Upper lobe of left lung (tissue), 6 donors: ENCODE measurements around the gene PGGHG. TPM values are rescaled to one million over a fixed set of nuclear protein-coding genes. Genes with fewer than 3 reads are reported as not detected.
A peak's percentile ranks its signal among the peaks of the same experiment; 100 is the strongest.

Experiments used
- ATAC-seq, 2 donors: fragments of 200-7000 bp; cut with Tn5 transposase; one replicate each; pipeline ENCODE4 v1.9.1; 2022; ENCODE audit warnings: mild to moderate bottlenecking in 2 of 2, moderate library complexity in 2 of 2; ENCODE audit not compliant: low FRiP score in 2 of 2
- DNase-seq, 2 donors: peaks; one replicate each; pipeline ENCODE4 v3.0.0-alpha.2; 2019 to 2020
- H3K27ac ChIP-seq, 4 donors: fragments of 200-600 bp; sonication (generic); one replicate each; pipeline ENCODE4 v1.5.1; 2016 to 2019
- H3K27me3 ChIP-seq, 4 donors: fragments of 200-600 bp; sonication (generic); one replicate each; pipeline ENCODE4 v1.5.1; 2017 to 2019
- H3K36me3 ChIP-seq, 4 donors: fragments of 200-600 bp; sonication (generic); one replicate each; pipeline ENCODE4 v1.5.1; 2016 to 2019
- H3K4me1 ChIP-seq, 4 donors: fragments of 200-600 bp; sonication (generic); one replicate each; pipeline ENCODE4 v1.5.1; 2018 to 2019
- H3K4me3 ChIP-seq, 4 donors: fragments of 200-600 bp; sonication (generic); one replicate each; pipeline ENCODE4 v1.5.1; 2017 to 2019; ENCODE audit warnings: mild to moderate bottlenecking in 2 of 4, moderate library complexity in 1 of 4
- H3K9me3 ChIP-seq, 4 donors: fragments of 200-600 bp; sonication (generic); one replicate each; pipeline ENCODE4 v1.5.1; 2018 to 2019
- CTCF ChIP-seq, 6 experiments: fragments of 450-650 bp in 4 of 6; fragments of 200-600 bp in 2 of 6; sonication (generic) in 2 of 6; IDR thresholded peaks; one replicate each; pipeline ENCODE4 v1.5.1; 2016 to 2019; ENCODE audit warnings: antibody characterized with exemption in 6 of 6
- EP300 ChIP-seq, 4 donors: sonication (generic); formaldehyde crosslinking; IDR thresholded peaks; one replicate each; pipeline ENCODE4 v1.5.1; 2017; ENCODE audit warnings: antibody characterized with exemption in 4 of 4, control low read depth in 2 of 4
- POLR2A ChIP-seq, 4 donors: fragments of 450-650 bp; IDR thresholded peaks; one replicate each; pipeline ENCODE4 v1.5.1; 2016 to 2017; ENCODE audit warnings: antibody characterized with exemption in 4 of 4, mild to moderate bottlenecking in 2 of 4
- POLR2AphosphoS5 ChIP-seq, 2 donors: sonication (generic); formaldehyde crosslinking; IDR thresholded peaks; one replicate each; pipeline ENCODE4 v1.5.1; 2017; ENCODE audit warnings: antibody characterized with exemption in 2 of 2
- WGBS, 2 donors: methylation state at CpG; one replicate each; pipeline ENCODE4 v1.1.5; 2017 to 2018; 5-methylcytosine and 5-hydroxymethylcytosine counted together
- total RNA-seq, 6 donors: library from RNA; depleted of rRNA in 4 of 6; stranded (reverse); fragments of >200 nt in 4 of 6; gene quantifications; one replicate each; pipeline versions ENCODE4 v1.1.0 to v1.2.1, GENCODE V29; 2016 to 2021
- donor health status: DM: no; HTN: no; CAD: no; lungs with moderate emphysema.
- donor health status: DM: no; HTN: yes; CAD: no; lungs with severe emphysema.

The PGGHG gene
- total RNA-seq, 6 donors from 2014 or later = 34.1 to 535 (median 65.2) TPM

- Histone ChIP-seq H3K9me3 (no peaks in the 10 kb centered on the region), H3K27me3 (no peaks in the 10 kb centered on the region), H3K27ac (peak overlapping the region in 3 of 4 donors; percentile 63 to 82 (median 75)), H3K4me3 (no peak overlapping the region), H3K36me3 (no peaks in the 10 kb centered on the region), H3K4me1 (peaks cover 14 to 16% (median 15%) of the 10 kb centered on the region in 4 donors)
- no peak for TF ChIP-seq POLR2A (IDR thresholded peaks at IDR 0.05)
- TF ChIP-seq POLR2AphosphoS5 (IDR thresholded peaks at IDR 0.05) = no peak
- TF ChIP-seq CTCF (IDR thresholded peaks at IDR 0.05) = no peak
- TF ChIP-seq EP300 (IDR thresholded peaks at IDR 0.05) = no peak
- DNase-seq (no peak), ATAC-seq (peak in 1 of 2 donors; percentile 40)
- 78 to 87% methylated on average over 4 of the region's 4 CpGs for WGBS, 2 donors
Measured at GRCh38 chr11:336659-337198, 47.8 kb downstream of the PGGHG start.

GRCh38 chr11:337711-338110, 48.8 kb downstream of the PGGHG start:
- H3K4me3 ChIP-seq = no peak overlapping the region
- DNase-seq (no peak), ATAC-seq (no peak)
- no peaks in the 10 kb centered on the region for H3K36me3 ChIP-seq
- H3K27ac ChIP-seq = no peak overlapping the region
- WGBS, 2 donors = 95 to 96% methylated on average over 6 of the region's 6 CpGs
- TF ChIP-seq POLR2A (IDR thresholded peaks at IDR 0.05) (no peak), CTCF (IDR thresholded peaks at IDR 0.05) (no peak), POLR2AphosphoS5 (IDR thresholded peaks at IDR 0.05) (no peak), EP300 (IDR thresholded peaks at IDR 0.05) (no peak)
- no peaks in the 10 kb centered on the region for H3K9me3 ChIP-seq
- H3K27me3 ChIP-seq = no peaks in the 10 kb centered on the region
- H3K4me1 ChIP-seq = peaks cover 14 to 16% (median 15%) of the 10 kb centered on the region in 4 donors

- ATAC-seq = no peak
- H3K4me1 ChIP-seq = peaks cover 14 to 16% (median 15%) of the 10 kb centered on the region in 4 donors
- no peak overlapping the region for H3K4me3 ChIP-seq
- H3K27me3 ChIP-seq = no peaks in the 10 kb centered on the region
- no peak for DNase-seq
- H3K9me3 ChIP-seq = no peaks in the 10 kb centered on the region
- TF ChIP-seq CTCF (IDR thresholded peaks at IDR 0.05) (no peak), POLR2AphosphoS5 (IDR thresholded peaks at IDR 0.05) (no peak), EP300 (IDR thresholded peaks at IDR 0.05) (no peak), POLR2A (IDR thresholded peaks at IDR 0.05) (no peak)
- no peak overlapping the region for H3K27ac ChIP-seq
- no peaks in the 10 kb centered on the region for H3K36me3 ChIP-seq
- WGBS, 2 donors = 92 to 95% methylated on average over 2 of the region's 2 CpGs
Measured at GRCh38 chr11:339963-340362, 51.0 kb downstream of the PGGHG start.

GRCh38 chr11:340539-341512, 51.9 kb downstream of the PGGHG start:
- H3K27me3 ChIP-seq = no peaks in the 10 kb centered on the region
- peak overlapping the region in 2 of 4 donors; percentile 25 to 51 for H3K27ac ChIP-seq
- DNase-seq = no peak
- WGBS, 2 donors = 61 to 67% methylated on average over 5 of the region's 5 CpGs
- H3K36me3 ChIP-seq = no peaks in the 10 kb centered on the region
- no peak overlapping the region for H3K4me3 ChIP-seq
- no peak for ATAC-seq
- H3K9me3 ChIP-seq = no peaks in the 10 kb centered on the region
- H3K4me1 ChIP-seq = peaks cover 9 to 12% (median 10%) of the 10 kb centered on the region in 4 donors
- TF ChIP-seq EP300 (IDR thresholded peaks at IDR 0.05) = no peak
- TF ChIP-seq POLR2AphosphoS5 (IDR thresholded peaks at IDR 0.05) = no peak
- no peak for TF ChIP-seq CTCF (IDR thresholded peaks at IDR 0.05)
- TF ChIP-seq POLR2A (IDR thresholded peaks at IDR 0.05) = no peak
